DMS153 treated with DMSO at 0.1 percent for 48 hours (cell line): ENCODE results near the gene SLCO4C1.

Source experiments
- DNase-seq: peaks from one replicate; lab custom pipeline; 2025; ENCODE audit not compliant: unreplicated experiment; lab: John Stamatoyannopoulos, UW

Gene SLCO4C1

DNA sequence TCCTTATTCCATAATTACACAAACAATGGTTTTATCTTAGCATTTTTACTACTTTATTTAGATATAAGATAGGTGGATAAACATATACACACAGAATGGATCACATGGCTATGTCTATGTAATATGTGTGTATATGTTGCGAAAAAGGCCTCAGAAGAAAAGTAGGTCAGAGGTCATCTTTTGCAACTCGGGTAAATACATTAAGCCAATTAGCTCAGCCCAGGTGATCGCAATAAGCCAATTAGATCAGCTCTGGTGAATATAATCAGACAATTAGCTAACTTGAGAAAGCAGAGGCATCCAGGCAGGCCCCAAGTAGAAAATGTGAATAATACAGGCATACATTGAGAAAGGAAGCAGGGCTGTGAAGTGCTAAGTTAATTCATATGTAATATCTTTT, 24.3 kb downstream of the SLCO4C1 start:
- no peak for DNase-seq

DNA sequence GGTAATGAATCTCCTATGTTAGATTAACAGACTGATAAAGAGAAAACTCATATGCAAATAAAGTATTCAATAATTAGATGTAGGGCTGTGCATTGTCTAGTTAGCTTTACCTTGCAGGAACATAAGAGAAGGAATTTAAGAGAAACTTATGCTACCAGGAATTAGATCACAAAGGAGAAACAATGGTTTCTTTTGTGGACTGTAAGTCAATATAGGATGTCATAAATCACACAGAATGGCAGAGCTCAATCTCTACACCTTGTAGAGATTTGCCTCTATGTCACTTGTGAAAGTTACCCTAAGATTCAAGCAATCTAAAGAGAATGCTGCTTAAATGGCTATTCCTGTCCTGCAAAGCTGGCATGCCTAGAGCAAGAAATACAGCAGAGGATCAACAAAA, 26.0 kb downstream of the SLCO4C1 start:
- no peak for DNase-seq

DNA sequence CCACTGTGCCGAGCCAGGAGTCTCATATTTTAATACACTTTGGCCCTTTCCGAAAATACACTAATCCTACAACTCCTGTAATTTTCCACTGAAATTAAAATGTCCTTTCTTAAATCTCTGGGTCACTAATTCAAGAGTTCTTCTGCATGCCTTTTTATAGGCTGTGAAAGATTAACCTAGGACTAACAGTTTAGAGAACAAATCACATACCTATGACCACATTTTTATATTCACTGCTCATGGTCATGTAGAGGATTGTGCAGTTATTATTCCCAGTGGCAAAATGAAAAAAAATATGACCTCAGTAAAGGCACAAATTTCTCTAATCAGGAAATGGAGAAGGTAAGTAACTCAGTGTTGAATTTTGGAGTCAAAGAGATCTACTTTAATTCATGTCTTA, 33.4 kb downstream of the SLCO4C1 start:
- no peak for DNase-seq

DNA sequence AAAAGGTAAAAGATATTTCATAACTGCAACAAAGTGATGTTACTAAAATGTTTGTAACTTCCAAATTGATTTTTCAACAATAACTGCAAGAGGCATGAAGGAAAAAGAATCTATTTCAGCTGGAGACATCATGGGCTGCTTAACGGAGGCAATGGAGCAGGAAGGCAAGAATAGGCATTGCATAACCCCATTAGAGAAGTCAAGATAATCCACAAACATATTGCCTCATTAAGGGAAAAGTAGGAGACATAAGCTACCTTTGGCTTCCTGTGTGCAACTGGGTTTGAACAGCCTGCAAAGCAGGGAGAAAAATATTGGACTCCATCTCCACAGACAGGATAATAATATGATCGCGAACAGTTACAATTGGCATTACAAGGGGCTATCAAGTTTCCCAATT, 46.7 kb downstream of the SLCO4C1 start:
- no peak for DNase-seq

DNA sequence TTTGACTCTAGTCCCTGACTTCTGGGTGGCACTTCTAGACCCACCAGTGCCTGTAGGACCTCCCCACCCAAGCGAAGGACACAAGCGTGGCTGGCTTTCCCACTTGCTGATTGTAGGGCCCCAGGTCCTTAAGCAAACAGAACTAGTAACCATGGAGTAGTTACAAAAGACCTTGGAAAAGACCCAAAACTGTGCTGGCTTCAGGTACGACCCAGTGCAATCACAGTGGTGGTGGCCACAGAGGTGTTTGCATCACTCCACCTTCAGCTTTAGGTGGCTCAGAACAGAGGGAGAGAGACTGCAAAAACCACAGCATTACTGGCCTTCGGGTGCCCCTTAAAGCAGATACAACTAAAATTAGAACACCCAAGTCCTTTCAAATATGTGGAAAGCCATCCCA, 52.9 kb downstream of the SLCO4C1 start:
- no peak for DNase-seq

DNA sequence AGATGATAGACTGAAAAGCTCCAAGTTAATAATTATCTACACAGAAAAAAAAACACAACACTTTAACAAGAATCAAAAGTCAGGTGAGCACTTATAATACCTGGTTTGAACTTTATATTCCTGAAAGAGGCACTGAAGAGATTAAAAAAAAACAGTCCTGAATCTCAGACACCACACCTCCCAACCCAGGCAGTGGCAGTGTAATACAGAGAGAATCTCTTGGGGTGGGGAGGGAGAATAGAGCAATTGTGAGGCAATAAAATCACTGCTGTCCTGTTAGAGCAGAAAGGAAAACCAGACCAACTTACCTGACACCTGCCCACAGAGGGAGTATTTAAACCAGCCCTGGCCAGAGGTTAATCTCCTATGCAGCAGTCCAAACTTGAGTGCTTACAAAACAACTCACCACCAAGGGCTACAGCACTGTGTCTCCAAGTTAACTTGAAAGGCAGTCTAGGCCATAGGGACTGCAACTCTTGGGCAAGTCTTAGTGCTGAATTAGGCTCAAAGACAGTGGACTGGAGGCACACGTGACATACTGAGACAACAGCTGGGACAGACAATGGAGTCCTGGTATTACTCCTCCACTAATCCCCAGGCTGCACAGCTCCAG, 54.2 kb downstream of the SLCO4C1 start:
- no peak for DNase-seq

DNA sequence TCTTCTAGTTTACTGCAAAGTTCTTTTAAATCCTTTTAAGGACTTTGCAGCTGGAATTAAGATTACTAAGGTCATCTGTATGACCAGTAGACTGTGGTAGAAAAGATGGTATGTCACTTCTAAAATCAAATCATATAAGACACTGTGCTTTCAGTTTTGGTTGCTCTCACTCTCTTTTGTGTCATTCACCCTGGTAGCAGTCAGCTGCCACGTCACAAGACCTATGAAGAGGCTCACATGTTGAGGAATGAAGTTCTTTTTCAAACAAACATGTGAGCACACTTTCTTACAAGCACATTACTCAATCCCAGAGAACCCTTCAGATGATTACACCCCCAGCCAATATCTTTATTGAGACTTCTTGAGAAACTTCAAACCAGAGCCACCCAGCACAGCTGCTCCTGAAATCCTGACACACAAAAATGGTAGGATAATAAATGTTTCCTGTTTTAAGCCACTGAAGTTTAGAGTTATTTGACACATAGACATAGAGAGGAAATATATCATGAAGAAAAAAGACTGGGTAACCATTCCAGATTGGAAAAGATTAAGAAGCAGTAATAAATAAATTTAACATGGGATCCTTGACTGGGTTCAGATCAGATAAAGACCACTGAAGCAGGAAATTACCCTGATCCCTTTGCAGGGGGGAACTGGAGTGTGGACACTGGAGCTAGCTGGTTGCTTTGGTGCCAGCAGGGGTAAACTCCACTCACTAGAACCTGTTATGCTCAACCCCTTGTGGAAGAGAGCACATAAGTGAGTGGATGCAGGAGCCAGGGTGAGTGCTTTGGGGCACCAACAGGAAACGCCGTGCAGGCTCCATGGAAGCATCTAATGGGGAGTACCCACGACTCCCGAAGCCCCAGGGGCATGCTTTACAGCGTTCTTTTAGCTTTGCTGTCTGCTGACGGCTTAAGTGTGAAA, 64.1 kb downstream of the SLCO4C1 start:
- DNase-seq, result no peak

DNA sequence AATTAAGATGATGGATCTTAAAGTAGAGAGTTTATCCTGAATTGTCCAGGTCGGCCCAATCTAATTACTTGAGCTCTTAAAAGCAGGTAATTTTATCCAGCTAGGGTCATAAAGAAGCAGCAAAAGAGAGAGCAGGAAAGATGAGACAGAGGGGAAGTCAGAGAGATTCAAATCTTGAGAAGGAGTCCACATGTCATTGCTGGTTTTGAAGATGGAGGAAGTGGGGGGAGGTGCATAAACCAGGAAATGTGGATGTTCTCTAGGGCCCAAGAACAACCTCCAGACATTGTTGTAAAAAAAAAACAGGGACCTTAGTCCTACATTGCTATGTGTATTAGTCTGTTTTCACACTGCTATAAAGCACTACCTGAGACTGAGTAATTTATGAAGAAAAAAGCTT, 66.4 kb downstream of the SLCO4C1 start:
- no peak for DNase-seq

DNA sequence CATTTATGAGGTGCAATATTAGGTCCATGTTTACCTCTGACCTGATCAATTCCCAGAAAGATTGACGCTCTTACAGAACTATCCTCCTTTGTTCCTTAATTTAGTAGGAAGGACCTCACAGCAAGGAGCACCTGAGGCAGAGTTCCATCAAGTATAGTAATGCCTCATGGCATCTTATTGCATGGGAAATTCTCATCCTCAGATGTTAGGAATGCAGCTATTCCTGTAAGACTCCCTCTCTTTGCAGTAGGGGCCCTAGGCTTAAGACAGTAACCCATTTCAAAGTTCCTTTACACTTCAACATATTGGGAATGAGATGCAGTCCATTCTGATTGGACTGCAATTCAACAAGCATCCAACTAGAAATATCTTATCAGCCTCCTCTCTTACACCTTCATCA, 69.8 kb downstream of the SLCO4C1 start:
- no peak for DNase-seq

DNA sequence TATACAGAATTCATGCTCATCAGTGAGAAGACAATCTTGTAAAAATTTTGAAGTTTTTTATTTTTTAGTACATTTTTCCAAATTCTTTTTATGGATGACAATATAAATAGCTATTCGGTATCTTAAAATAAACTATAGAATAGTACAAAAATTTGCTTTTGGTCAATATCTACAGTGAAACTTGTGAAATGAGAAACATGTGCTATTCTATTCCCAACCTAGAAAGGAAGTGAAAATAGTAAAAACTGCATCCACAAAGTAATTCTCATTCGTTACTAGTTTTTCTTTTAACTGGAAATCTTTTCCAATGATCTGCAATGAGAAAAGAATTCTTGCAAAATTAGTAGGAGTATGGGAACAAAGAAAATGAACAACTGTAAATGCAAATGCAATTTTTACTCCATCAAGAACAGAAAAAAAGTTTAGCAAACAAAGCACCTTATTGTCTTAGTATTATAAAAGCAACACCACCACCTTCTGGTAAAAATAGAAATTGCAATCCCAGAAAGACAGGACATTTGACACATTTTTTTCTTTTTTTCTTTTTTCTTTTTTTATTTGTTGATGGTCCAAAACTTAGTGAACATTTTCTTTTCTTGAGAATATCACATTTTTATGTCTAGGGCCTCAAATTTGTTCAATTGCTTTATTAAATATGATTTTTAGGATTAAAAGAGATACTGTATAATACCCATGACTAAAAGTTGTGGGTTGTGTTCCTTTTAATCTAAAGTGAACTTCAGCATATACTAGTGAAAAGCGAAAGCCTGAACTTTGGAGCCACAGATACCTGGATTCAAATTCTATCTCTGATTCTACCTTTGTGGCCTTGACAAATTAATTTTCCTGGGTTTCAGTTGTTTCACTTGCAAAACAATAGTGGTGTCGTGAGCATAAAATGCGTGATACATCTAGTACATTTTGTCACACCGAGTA, 72.3 kb downstream of the SLCO4C1 start:
- peak; percentile 2 for DNase-seq

DNA sequence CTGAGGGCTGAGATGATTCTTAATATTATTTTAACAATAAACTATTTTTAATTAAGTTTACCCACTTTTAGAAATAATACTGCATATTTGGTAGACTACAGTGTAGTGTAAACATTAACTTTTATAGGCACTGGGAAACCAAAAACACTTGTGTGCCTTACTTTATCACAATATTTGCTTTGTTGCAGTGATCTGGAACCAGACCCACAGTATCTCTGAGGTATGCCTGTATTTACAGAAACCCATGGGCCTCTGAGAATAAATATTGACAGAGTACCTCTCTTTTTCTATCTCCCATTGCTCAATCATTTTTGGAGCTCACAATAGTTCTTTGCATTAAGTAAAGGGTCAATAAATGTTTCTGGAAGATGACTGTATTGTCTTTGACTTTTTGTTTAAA, 73.3 kb downstream of the SLCO4C1 start:
- DNase-seq, result peak; percentile 11

DNA sequence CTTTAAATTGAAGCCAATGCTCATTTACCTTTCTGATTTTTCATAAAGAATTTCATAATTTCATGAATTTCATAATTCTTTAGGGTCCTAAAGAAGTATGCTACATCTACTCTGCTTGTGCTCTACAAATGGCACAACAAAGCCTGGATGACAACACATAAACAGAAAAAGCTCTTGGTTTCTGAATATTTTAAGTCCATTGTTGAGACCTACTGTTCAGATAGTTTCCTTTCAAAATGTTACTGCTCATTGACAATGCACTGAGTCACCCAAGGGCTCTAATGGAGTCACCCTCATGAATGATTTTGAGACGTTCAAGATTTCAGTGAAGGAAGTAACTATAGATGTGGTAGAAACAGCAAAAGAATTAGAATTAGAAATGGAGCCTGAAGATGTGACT, 74.1 kb downstream of the SLCO4C1 start:
- no peak for DNase-seq

DNA sequence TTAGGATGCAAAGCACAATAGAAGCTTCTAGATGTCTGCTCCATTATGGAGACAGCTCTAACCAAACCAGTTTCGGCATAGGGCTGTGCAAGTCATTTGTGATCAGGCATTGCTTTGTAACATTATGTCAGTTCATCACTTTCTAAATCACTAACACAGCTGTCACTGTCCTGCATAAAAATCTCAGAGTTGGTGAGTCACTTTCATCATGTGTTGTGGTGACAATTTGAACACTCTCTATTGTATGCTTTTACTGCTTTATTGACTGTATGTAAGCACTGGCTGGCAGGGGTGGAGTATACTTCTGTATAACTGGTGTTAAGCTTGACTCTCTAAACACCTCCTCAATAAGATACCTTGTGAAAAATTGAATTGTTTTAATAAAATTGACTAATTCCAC, 77.9 kb downstream of the SLCO4C1 start:
- DNase-seq, result no peak

DNA sequence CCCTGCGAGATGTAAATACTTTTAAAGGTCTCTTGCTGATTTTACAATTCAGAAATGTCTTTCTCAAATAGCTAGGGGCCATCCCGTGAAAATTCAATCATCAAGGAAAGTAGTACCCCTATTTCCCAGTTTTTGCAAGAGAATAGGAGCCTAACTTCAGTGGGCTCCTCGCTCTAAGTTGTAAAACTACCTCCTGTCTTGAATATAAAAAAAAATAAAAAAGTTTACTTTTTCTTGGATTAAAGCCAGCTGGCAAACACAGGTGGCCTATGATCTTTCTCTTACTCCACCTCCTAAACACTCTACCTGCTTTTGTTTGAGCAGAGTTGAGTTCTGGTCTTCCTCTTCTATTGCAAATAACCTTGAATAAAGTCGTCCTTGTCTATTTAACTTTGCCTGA, 79.4 kb downstream of the SLCO4C1 start:
- DNase-seq, result no peak

DNA sequence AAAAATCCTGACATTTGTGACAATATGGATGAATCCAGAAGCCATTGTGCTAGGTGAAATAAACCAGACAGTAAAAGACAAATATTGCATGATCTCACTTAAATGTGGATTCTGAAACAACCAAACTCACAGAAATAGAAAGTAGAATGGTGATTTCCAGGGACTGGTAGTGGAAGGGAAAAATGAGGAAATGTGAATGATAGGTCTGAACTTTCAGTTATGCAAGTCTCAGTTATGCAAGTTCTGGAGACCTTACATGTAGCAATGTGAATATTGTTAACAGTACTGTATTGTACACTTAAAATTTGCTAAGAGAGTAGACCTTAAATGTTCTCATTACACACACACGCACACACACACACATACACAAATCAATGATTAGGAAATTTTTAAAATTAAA, 84.9 kb downstream of the SLCO4C1 start:
- no peak for DNase-seq

DNA sequence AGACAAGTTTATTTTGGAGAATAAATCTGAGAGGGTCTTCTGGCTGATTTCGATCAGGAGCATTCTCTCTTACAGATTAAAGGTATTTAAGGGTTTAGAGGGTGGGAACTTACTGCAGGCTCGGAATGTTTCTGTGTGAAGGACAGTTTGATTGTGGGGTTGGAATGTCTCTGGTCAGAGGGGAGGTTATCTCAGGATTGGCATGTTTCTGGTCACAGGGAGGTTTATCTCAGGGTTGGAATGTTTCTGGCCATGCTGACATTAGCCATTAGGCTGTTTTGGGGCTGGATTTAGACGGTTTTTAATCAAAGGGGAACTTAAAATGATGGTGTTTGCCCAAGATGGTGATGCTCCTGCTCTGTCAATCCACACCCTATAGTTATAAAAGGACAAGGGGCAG, 95.2 kb downstream of the SLCO4C1 start:
- DNase-seq, result no peak

DNA sequence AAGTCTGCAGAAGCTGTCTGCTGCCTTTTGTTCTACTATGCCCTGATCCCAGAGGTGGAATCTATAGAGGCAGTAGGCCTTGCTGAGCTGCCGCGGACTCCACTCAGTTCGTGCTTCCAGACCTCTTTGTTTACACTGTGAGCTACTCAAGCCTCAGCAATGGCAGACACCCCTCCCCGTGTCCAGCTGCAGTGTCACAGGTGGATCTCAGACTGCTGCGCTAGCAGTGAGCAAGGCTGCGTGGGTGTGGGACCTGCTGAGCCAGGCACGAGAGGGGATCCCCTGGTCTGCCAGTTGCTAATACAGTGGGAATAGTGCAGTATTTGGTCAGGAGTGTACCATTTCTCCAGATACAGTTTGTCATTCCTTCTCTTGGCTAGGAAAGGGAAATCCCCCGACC, 99.6 kb downstream of the SLCO4C1 start:
- DNase-seq, result no peak
